Activated CD4-positive, alpha-beta memory T cell treated with anti-CD3 and anti-CD28 coated beads for 36 hours (primary cell): ENCODE results near the gene RGPD8. TPM values are rescaled to one million over a fixed set of nuclear protein-coding genes. Genes with fewer than 3 reads are reported as not detected.

ENCODE experiments used
- total RNA-seq, 2 experiments: library from RNA; stranded (reverse); gene quantifications; one replicate each; pipeline ENCODE4 v1.2.3, GENCODE V29; 2021

Gene RGPD8
- total RNA-seq, 2 experiments from 2014 or later, result 14.7 to 16.0 TPM

Other genes with a start within 250 kb of the RGPD8 start
- 10 to 100 TPM; 13.0 to 16.0 TPM for gene ZC3H8, start 178.6 kb downstream of the RGPD8 start, total RNA-seq
- gene ZC3H6, start 158.0 kb downstream of the RGPD8 start, total RNA-seq, result 10 to 100 TPM; 14.4 to 15.0 TPM
- gene TTL, start 48.5 kb upstream of the RGPD8 start, total RNA-seq, result 10 to 100 TPM; 36.7 to 39.0 TPM
- gene POLR1B, start 108.8 kb upstream of the RGPD8 start, total RNA-seq, result 10 to 100 TPM; 50.7 to 55.3 TPM
- 10 to 100 TPM; 39.3 to 41.4 TPM for gene CHCHD5, start 151.0 kb upstream of the RGPD8 start, total RNA-seq
- 10 to 100 TPM; 88.8 to 91.3 TPM for gene SLC20A1, start 212.3 kb upstream of the RGPD8 start, total RNA-seq